ENCODE data around the gene XKR7.

The XKR7 gene

DNA sequence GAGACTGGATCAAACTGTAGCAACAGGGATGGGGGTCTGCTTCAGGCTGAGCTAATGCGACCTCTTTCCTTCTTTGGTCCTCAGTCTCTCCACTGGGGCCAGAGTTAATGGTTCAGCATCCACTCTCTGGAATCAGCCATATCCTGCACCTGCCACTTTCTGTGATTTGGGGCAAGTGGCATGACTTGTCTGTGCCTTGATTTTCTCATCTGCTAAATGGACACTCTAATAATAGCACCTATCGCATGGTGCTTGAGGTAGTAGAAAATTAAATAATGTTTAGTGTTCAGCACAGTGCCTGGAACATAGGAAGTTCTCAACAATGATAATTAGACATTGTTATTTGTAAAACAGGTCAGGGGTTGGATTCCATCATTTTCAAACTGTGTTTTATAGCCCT, 6.3 kb downstream of the XKR7 start:
- TF ChIP-seq CREB1 (IDR thresholded peaks at IDR 0.05; ENCODE audit: low read depth), result no peak
- no peak for TF ChIP-seq EP300 (IDR thresholded peaks at IDR 0.05; ENCODE audit: borderline replicate concordance)
- no peak for TF ChIP-seq EGR1 (IDR thresholded peaks at IDR 0.05)
- TF ChIP-seq, protein P1, sequence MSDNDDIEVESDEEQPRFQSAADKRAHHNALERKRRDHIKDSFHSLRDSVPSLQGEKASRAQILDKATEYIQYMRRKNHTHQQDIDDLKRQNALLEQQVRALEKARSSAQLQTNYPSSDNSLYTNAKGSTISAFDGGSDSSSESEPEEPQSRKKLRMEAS (IDR thresholded peaks at IDR 0.05), result no peak

DNA sequence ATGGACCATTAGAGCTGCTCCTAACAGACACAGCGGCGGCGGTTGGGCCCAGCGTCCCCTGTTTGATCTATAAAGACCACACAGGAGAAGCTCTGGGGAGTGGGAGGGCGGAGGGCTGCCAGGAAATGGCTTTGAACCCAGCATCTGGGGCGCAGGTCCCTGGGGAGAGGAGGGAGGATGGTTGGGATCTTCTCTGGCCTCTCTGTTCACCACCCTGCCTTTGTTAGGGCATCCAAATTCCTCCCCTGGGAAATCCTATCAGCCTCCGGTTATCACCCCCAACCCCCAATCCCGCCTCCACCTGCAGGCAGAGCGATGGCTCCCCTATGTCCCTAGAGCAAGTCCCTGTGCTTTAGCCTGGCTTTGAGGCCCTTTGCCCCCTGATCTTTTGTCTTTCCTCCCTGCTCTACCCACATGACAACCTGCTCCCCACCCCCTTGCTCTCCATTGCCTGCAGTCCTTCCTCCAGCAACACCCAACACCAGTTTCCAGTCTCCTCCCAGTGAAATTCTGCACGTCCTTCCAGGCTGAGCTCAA, 7.1 kb downstream of the XKR7 start:
- TF ChIP-seq RAD21 (IDR thresholded peaks at IDR 0.05; ENCODE audit: low read depth) (no peak), YY1 (IDR thresholded peaks at IDR 0.05; ENCODE audit: low read depth) (no peak), NFIC (IDR thresholded peaks at IDR 0.05) (no peak), CREB1 (IDR thresholded peaks at IDR 0.05; ENCODE audit: low read depth) (no peak), ZBTB7A (IDR thresholded peaks at IDR 0.05; ENCODE audit: low read depth) (no peak), TCF12 (IDR thresholded peaks at IDR 0.05; ENCODE audit: low read depth) (no peak)
- TF ChIP-seq, protein P1 (IDR thresholded peaks at IDR 0.05), result no peak

DNA sequence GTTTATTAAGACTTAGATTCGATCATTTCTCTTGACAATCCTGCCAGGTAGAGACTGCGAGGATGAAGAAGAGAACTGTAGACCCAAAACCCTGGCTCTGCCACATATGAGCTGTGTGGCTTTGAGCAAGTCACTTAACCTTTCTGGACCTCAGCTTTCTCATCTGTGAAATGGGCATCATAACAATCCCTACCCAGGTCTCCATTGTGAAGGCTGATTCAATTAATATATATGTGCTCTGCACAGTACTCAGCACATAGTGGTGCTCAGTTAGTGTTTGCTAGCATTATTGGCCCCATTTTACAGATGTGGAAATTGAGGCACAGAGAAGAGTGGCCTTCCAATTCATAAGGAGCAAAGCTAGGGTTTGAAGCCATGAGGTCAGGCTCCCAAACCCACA, 7.9 kb downstream of the XKR7 start:
- TF ChIP-seq CREB1 (IDR thresholded peaks at IDR 0.05; ENCODE audit: low read depth), result no peak
- no peak for TF ChIP-seq FOXM1 (IDR thresholded peaks at IDR 0.05; ENCODE audit: borderline replicate concordance, low read depth)

DNA sequence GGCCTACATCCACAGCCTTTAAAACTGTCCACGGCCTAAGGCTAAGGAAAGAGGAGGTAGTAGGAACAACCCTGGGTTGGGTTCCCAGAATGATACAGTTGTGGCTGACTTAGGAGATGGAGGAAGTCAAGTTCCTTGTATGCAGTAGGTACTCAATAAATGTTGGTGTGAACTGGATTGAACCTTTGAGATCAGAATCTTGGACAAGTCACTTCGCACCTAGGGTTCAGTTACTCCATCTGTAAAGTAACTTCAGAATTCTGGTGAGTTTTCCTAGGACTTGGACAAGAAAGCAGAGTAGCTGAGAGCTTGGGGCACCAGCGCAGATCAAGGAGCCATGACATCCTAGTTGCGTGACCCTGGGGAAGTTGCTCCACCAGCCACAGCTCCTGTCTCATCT, 9.1 kb downstream of the XKR7 start:
- TF ChIP-seq EGR1 (IDR thresholded peaks at IDR 0.05) (no peak), RAD21 (IDR thresholded peaks at IDR 0.05; ENCODE audit: low read depth) (no peak), TEAD4 (IDR thresholded peaks at IDR 0.05) (no peak)

DNA sequence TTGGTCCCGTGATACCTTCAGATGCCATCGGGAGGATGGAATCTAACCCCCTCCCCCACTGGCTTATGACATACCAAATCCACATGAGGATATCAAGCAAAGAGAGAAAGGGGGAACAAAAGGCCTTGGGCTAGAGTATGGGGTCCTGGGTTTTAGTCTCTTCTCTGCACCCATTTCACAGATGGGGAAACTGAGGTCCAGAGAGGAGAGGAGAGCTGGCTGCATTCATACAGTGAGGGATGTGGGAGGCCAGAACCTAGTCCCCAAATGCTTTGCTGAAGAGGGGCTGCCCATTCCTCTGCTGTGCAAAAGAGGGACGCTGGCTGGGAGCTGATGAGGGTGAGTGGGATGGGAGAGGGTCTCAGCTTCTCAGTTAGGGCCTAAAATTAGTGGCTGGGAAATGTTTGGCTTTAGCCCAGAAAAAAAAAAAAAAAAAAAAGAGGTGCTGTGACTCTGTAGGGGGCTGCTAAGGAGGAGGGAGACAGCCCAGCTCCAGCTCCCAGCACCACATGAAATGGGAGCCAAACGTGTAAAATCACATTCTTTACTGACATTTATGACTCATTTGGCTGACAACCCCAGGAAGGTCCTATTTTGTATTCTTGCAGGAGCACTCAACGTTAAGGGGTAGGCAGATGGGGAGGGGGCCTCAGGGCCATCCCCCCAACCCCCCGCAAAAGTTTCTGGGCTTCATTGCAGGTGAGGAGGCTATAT, 11.9 kb downstream of the XKR7 start:
- TF ChIP-seq NFIC (IDR thresholded peaks at IDR 0.05) (peak; percentile 77), YY1 (IDR thresholded peaks at IDR 0.05; ENCODE audit: low read depth) (no peak), TCF12 (IDR thresholded peaks at IDR 0.05; ENCODE audit: low read depth) (peak; percentile 43; the same call in 1 of the 2 replicates), EGR1 (IDR thresholded peaks at IDR 0.05) (no peak), CEBPB (IDR thresholded peaks at IDR 0.05) (no peak), CREB1 (IDR thresholded peaks at IDR 0.05; ENCODE audit: low read depth) (no peak), TEAD4 (IDR thresholded peaks at IDR 0.05) (peak; percentile 54)
- TF ChIP-seq, protein P2, sequence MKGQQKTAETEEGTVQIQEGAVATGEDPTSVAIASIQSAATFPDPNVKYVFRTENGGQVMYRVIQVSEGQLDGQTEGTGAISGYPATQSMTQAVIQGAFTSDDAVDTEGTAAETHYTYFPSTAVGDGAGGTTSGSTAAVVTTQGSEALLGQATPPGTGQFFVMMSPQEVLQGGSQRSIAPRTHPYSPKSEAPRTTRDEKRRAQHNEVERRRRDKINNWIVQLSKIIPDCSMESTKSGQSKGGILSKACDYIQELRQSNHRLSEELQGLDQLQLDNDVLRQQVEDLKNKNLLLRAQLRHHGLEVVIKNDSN (IDR thresholded peaks at IDR 0.05), result no peak

DNA sequence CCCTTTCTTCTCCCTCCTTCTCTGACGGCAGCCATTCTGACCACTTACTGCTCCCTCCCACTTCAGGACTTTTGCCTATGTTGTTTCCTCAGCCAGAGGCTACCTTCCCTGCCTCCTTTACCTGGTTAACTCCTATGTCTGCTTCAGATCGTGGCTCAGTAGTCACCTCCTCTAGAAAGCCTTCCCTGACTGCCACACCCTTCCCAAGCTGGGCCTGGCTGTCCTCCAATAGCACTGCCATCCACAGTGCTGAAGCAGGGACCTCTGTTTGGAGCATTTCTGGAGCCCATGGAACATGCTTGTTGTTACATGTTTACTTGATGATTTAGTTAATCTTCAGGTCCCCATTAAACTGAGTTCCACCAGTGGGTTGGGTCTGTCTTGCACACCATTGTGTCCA, 13.8 kb downstream of the XKR7 start:
- TF ChIP-seq, protein P3, sequence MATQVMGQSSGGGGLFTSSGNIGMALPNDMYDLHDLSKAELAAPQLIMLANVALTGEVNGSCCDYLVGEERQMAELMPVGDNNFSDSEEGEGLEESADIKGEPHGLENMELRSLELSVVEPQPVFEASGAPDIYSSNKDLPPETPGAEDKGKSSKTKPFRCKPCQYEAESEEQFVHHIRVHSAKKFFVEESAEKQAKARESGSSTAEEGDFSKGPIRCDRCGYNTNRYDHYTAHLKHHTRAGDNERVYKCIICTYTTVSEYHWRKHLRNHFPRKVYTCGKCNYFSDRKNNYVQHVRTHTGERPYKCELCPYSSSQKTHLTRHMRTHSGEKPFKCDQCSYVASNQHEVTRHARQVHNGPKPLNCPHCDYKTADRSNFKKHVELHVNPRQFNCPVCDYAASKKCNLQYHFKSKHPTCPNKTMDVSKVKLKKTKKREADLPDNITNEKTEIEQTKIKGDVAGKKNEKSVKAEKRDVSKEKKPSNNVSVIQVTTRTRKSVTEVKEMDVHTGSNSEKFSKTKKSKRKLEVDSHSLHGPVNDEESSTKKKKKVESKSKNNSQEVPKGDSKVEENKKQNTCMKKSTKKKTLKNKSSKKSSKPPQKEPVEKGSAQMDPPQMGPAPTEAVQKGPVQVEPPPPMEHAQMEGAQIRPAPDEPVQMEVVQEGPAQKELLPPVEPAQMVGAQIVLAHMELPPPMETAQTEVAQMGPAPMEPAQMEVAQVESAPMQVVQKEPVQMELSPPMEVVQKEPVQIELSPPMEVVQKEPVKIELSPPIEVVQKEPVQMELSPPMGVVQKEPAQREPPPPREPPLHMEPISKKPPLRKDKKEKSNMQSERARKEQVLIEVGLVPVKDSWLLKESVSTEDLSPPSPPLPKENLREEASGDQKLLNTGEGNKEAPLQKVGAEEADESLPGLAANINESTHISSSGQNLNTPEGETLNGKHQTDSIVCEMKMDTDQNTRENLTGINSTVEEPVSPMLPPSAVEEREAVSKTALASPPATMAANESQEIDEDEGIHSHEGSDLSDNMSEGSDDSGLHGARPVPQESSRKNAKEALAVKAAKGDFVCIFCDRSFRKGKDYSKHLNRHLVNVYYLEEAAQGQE (IDR thresholded peaks at IDR 0.05; ENCODE audit: low read depth), result peak; percentile 53; the same call in 1 of the 2 replicates
- TF ChIP-seq RAD21 (IDR thresholded peaks at IDR 0.05; ENCODE audit: low read depth), result no peak
- TF ChIP-seq FOXM1 (IDR thresholded peaks at IDR 0.05; ENCODE audit: borderline replicate concordance, low read depth), result no peak

DNA sequence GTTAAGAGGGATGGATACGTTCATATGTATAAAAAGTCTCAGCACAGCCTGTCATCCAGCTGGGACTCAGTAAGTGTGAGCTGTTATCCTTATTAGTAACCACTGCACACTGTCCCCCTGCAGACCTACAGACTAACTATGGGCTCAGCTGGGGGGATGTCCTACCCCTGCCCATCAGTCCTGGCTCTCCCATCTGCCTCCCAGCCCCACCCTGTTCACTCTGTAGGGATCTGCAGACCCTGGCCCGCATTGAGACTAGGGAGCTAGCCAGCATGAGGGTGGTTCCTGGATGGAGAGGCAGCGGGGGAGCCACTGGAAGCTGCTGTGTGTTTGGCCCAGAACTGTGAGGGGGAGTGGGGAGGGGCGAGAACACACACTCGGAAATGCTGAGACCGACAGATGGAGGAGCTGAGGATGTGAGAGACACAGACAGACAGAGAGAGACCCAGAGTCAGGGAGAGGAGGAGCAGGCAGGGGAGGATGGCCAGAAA, 17.1 kb downstream of the XKR7 start:
- TF ChIP-seq NFIC (IDR thresholded peaks at IDR 0.05), result no peak
- no peak for TF ChIP-seq TAF1 (IDR thresholded peaks at IDR 0.05; ENCODE audit: low read depth)
- TF ChIP-seq TCF12 (IDR thresholded peaks at IDR 0.05; ENCODE audit: low read depth), result no peak

DNA sequence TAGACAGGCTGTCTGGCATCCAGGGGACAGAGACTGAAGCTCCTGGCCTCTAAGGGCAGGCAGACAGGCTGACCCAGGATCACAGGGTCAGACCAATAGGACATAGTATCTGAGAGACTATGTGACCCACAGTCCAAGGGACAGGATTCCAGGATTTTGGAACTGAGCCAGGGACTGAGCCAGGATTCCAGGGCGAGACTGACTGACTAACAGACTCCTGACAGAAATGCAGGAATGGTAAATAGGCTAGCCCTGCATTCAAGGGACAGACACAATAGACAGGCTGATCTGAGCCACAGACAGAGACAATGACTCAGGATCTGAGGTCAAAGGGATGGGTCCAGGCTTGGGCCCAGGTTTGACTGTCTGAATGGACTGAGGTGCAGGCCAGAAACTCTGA, 19.8 kb downstream of the XKR7 start:
- TF ChIP-seq NFIC (IDR thresholded peaks at IDR 0.05) (peak; percentile 52), CREB1 (IDR thresholded peaks at IDR 0.05; ENCODE audit: low read depth) (no peak)
- TF ChIP-seq, protein P3 (IDR thresholded peaks at IDR 0.05; ENCODE audit: low read depth), result no peak
- TF ChIP-seq, protein P1 (IDR thresholded peaks at IDR 0.05), result no peak
